GM12801 (cell line): ENCODE results near the gene GPR157.

Experiments used
- TF ChIP-seq, protein P1 (sequence below): IDR thresholded peaks from one replicate; pipeline ENCODE4 v1.5.1; 2011; ENCODE audit warnings: control low read depth; ENCODE audit not compliant: insufficient read length; ENCODE audit errors: extremely low read depth

The GPR157 gene

DNA sequence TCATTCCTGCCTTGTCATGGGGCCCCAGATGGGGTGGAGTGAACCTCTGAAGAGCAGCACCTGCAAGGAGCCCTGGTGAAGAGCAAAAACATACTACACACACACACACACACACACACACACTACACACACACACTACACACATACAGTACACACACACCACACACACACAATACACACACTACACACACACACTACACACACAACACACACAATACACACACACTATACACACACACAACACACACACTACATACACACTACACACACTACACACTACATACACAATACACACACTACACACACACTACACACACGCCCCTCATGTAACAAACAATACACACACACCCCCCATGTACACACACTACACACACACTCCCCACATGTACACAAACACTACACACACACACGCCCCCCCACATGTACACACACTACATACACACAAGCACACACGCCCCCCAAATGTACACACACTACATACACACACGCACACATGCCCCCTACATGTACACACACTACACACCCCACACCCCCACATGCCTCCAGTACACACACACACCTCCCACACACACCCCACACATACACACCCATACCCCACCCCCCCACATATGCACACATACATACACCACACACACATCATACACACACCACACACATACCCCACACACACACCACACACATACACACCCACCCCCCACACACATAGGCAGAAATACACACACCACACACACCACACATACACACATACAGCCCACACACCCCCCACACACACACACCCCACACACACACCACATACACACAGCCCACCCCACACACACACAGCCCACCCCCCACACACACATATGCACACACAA lies 68.8 kb downstream of the GPR157 start:
- TF ChIP-seq, protein P1, sequence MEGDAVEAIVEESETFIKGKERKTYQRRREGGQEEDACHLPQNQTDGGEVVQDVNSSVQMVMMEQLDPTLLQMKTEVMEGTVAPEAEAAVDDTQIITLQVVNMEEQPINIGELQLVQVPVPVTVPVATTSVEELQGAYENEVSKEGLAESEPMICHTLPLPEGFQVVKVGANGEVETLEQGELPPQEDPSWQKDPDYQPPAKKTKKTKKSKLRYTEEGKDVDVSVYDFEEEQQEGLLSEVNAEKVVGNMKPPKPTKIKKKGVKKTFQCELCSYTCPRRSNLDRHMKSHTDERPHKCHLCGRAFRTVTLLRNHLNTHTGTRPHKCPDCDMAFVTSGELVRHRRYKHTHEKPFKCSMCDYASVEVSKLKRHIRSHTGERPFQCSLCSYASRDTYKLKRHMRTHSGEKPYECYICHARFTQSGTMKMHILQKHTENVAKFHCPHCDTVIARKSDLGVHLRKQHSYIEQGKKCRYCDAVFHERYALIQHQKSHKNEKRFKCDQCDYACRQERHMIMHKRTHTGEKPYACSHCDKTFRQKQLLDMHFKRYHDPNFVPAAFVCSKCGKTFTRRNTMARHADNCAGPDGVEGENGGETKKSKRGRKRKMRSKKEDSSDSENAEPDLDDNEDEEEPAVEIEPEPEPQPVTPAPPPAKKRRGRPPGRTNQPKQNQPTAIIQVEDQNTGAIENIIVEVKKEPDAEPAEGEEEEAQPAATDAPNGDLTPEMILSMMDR: no peak

DNA sequence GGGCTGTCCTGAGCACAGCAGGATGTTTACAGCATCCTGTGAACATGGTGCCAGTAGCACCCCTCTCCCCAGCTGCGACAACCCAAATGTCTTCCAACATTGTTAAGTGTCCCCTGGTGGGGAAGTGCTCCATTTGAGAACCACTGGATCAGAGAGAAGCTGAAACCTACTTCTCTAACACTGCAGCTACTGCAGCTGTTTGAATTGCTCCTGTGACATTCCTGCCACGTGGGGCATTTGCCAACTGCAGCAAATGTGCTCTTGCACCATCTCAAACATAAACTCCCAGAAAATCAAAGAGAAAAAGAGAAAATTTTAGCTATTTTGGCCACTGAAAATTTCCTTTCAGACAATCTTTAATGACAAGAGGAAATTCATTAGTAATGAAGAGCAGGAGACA lies 70.4 kb downstream of the GPR157 start:
- TF ChIP-seq, protein P1: no peak

DNA sequence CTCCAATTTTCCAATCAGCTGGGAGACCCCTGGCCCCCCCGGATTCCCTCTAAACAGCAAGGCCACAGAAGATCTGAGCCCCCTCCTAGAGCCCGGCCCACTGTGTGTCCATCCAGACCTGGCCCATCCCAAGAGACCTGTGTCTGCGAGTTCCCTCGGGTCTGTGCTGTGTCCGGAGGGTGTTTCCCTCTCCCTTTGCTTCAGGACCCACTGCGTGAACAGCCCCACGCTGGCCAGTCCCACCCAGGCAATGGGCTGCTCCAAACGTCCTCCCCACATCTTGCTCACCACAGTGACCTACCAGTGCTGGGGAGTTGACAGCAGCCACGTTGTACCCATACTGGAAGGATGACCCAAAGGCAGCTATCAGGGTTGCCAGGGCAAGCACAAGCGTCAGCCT lies 71.1 kb downstream of the GPR157 start:
- TF ChIP-seq, protein P1: no peak

DNA sequence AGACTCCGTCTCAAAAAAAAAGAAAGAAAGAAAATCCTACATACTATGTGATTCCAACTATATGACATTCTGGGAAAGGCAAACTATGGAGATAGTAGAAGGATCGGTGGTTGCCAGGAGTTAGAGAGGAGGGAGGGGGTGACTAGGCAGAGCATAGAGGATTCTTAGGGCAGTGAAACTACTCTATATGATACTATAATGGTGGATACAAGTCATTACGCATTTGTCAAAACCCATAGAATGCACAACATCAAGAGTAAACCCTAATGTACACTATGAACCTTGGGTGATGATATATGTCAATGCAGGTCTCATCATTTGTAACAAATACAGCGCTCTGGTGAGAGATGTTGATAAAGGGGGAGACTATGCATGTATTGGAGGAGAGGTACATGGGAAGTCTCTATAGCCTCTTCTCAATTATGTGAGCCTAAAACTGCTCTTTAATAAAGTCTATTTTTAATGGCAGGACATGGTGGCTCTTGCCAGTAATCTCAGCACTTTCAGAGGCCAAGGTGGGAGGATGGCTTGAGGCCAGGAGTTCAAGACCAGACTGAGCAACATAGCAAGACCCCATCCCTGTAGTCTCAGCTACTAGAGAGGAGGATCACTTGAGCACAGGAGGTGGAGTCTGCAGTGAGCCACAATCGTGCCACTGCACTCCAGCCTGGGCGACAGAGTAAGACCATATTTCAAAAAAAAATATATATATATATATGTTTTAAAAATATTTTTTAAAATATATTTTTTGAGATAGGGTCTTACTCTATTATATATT lies 76.4 kb downstream of the GPR157 start:
- TF ChIP-seq, protein P1: no peak

DNA sequence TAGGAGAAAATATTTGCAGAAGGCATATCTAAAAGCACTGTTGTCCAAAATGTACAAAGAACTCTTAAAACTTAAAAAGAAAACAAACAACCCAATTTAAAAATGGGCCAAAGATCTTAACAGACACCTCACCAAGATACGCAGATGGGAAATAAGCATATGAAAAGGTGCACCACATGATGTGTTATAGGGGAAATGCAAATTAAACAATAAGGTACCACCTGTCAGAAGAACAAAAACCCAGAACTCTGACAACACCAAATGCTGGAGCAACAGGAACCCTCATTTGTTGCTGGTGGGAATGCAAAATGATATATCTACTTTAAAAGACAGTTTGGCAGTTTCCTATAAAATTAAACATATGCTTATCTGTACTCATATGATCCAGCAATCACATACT lies 77.5 kb downstream of the GPR157 start:
- TF ChIP-seq, protein P1: no peak

DNA sequence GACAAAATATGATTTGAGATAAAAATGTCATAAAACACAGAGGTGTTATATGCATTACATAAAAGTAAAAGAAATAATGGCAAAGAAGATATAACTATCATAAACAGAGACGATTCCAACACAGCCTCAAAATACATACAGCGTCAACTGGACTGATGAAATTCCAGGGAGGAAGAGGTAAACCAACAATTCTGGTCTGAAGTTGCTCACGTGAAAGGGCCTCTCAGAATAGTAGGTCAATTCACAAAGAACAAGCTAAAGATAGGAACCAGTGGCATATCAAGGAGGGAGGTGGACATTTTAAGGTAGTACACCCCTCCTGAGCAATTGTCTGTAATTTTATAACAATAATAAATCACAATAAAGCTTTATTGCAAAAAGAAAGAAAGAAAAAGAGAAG lies 78.1 kb downstream of the GPR157 start:
- TF ChIP-seq, protein P1: no peak
